Measurements from ENCODE around the gene HTR1B. TPM values are rescaled to one million over a fixed set of nuclear protein-coding genes. Genes with fewer than 3 reads are reported as not detected.

The HTR1B gene
- total RNA-seq, 2 donors from 2014 or later = 0.19 to 0.32 TPM

- no peaks in the 10 kb centered on the region for H3K9me3 ChIP-seq
- no peaks in the 10 kb centered on the region for H3K36me3 ChIP-seq
- peaks cover 16% of the 10 kb centered on the region for H3K27me3 ChIP-seq
- H3K4me3 ChIP-seq = no peak overlapping the region
- H3K4me1 ChIP-seq = no peaks in the 10 kb centered on the region
- intact Hi-C loops (cut with DNase I) = no loop called here
- H3K9ac ChIP-seq (ENCODE audit: low read depth in 2 of 2, low read length in 2 of 2) = no peak overlapping the region
- TF ChIP-seq, protein P1, sequence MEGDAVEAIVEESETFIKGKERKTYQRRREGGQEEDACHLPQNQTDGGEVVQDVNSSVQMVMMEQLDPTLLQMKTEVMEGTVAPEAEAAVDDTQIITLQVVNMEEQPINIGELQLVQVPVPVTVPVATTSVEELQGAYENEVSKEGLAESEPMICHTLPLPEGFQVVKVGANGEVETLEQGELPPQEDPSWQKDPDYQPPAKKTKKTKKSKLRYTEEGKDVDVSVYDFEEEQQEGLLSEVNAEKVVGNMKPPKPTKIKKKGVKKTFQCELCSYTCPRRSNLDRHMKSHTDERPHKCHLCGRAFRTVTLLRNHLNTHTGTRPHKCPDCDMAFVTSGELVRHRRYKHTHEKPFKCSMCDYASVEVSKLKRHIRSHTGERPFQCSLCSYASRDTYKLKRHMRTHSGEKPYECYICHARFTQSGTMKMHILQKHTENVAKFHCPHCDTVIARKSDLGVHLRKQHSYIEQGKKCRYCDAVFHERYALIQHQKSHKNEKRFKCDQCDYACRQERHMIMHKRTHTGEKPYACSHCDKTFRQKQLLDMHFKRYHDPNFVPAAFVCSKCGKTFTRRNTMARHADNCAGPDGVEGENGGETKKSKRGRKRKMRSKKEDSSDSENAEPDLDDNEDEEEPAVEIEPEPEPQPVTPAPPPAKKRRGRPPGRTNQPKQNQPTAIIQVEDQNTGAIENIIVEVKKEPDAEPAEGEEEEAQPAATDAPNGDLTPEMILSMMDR (IDR thresholded peaks at IDR 0.05) = no peak
- DNase-seq = no peak
- no peak overlapping the region for H3K27ac ChIP-seq
These were observed 5.6 kb upstream of the HTR1B start for GRCh38 chr6:77468939-77469338.

DNA sequence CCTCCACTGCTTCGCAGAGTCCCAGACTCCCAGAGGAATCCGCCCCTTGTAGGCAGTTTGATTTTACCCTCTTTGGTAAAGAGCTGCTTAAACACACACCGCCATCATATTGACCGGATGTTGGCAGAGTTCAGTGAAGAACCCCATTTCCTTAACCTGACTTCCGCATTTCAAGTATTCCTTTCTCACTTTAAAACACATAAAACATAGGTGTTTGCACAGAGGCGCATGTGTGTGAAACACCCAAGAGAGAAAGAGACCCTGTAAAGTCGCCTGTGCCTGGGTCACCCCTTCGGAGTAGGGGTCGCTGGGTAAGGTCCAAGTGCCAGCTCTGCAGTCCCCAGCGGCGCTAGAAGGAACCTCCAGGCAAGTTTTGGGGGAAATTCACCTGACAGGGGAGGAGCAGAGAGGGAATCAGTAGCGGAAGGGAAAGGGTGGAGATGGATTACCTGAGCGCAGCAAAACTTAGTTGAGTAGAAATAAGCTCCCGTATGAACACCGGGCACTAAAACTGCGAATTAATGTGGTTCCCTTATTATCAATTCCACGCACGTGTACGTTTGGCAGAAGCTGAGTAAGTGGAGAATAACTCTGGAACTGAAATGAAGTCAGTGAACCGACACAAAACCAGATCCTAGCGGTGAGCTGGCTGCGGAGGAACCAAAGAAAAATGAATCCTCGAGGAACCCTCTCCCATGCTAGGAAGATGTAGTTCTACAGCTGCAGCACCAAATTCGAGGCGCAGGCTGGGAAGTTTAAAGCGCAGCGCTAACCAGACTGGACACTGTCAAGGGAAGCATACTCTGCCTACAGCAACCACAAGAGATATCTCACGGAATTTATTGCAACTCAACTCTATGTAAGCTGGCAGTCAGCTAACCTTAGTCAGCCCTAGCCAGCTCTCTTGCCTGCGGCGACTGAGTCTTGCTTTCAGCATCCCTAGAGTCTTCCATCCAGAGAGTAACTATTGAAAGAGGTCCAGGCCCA lies 3.5 kb upstream of the HTR1B start:
- Histone ChIP-seq H3K27ac (no peak overlapping the region), H3K4me3 (peak overlapping the region; percentile 35), H3K4me1 (no peaks in the 10 kb centered on the region), H3K27me3 (peaks cover 36% of the 10 kb centered on the region), H3K9ac (ENCODE audit: low read depth in 2 of 2, low read length in 2 of 2) (no peak overlapping the region), H3K36me3 (no peaks in the 10 kb centered on the region), H3K9me3 (no peaks in the 10 kb centered on the region)
- TF ChIP-seq, protein P1 (IDR thresholded peaks at IDR 0.05) = no peak
- intact Hi-C loops (cut with DNase I) = no loop called here
- DNase-seq = no peak

- no peaks in the 10 kb centered on the region for H3K9me3 ChIP-seq
These were observed 2.8 kb upstream of the HTR1B start for GRCh38 chr6:77466055-77466450.

GRCh38 chr6:77464495-77464867 lies 1.2 kb upstream of the HTR1B start:
- no peaks in the 10 kb centered on the region for H3K4me1 ChIP-seq
- no peak overlapping the region for H3K9ac ChIP-seq (ENCODE audit: low read depth in 2 of 2, low read length in 2 of 2)
- H3K36me3 ChIP-seq = no peaks in the 10 kb centered on the region
- H3K27me3 ChIP-seq = peaks cover 39% of the 10 kb centered on the region
- no peaks in the 10 kb centered on the region for H3K9me3 ChIP-seq
- H3K4me3 ChIP-seq = no peak overlapping the region
- TF ChIP-seq, protein P1 (IDR thresholded peaks at IDR 0.05) = no peak
- no peak overlapping the region for H3K27ac ChIP-seq
- intact Hi-C loops (cut with DNase I) = no loop called here
- DNase-seq = no peak

More at GRCh38 chr6:77466055-77466450, 2.8 kb upstream of the HTR1B start:
- H3K27ac ChIP-seq = no peak overlapping the region
- H3K36me3 ChIP-seq = no peaks in the 10 kb centered on the region
- H3K27me3 ChIP-seq = peaks cover 39% of the 10 kb centered on the region
- peak; percentile 57 for DNase-seq
- H3K9ac ChIP-seq (ENCODE audit: low read depth in 2 of 2, low read length in 2 of 2) = no peak overlapping the region
- TF ChIP-seq, protein P1 (IDR thresholded peaks at IDR 0.05) = peak; percentile 54
- H3K4me1 ChIP-seq = no peaks in the 10 kb centered on the region
- H3K4me3 ChIP-seq = peak overlapping the region; percentile 35
- intact Hi-C loops (cut with DNase I) = no loop called here

DNA sequence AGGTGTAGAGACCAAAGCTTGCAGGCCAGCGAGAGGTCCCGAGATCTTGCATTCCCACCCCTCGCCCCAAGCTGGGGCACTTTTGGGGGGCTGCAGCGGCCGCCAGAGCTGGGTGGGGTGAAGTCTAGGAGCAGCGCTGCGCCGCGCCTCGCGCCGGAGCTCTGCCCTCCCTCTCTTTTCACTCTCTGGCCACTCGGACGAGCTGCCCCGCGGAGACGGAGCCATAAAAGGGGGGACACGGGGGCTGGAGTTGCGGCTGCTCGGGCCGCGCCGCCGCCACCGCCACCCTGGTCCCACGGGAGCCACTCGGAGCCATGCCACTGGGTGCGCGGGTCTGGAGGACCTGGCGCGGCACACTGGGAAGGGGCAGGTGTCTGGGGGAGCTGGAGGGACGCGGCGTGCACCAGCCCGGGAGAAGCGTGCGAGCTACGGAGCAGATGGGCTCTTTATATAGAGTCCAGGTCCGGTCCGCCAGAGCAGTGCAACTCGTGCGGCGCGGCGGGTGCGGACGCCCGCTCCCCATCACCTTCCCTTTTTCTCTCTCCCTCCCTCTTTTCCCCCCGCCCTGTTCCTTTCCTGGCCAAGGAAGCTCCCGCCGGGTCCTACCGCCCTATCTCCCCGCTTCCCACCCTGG lies 687 bp upstream of the HTR1B start:
- Histone ChIP-seq H3K27ac (no peak overlapping the region), H3K36me3 (no peaks in the 10 kb centered on the region), H3K9ac (ENCODE audit: low read depth in 2 of 2, low read length in 2 of 2) (no peak overlapping the region), H3K4me1 (no peaks in the 10 kb centered on the region), H3K9me3 (no peaks in the 10 kb centered on the region), H3K27me3 (peaks cover 39% of the 10 kb centered on the region), H3K4me3 (peak overlapping the region; percentile 30)
- intact Hi-C loops (cut with DNase I) = no loop called here
- no peak for DNase-seq
- TF ChIP-seq, protein P1 (IDR thresholded peaks at IDR 0.05) = no peak
